OCI-LY7 (cell line): ENCODE measurements around the gene FLT3. TPM values are rescaled to one million over a fixed set of nuclear protein-coding genes. Genes with fewer than 3 reads are reported as not detected.
A peak's percentile ranks its signal among the peaks of the same experiment; 100 is the strongest.

Experiments
- BruUV-seq: library from RNA; stranded (reverse); fragments of 400-500 nt; replicated peaks from 2 replicates; lab custom pipeline; 2021; lab: Mats Ljungman, UMichigan
- CTCF ChIA-PET: fragments of 300-600 bp; sonication (Branson Sonifier 250); formaldehyde crosslinking; loops from one replicate; lab custom pipeline; 2022; ENCODE audit warnings: antibody characterized with exemption; ENCODE audit not compliant: unreplicated experiment; lab: Charles Lee
- POLR2A ChIA-PET: fragments of 300-600 bp; sonication (Branson Sonifier 250); formaldehyde crosslinking; loops from one replicate; lab custom pipeline; 2022; ENCODE audit warnings: antibody characterized with exemption; lab: Charles Lee
- DNase-seq: peaks from one replicate; pipeline ENCODE4 v3.0.0-alpha.2; 2015; ENCODE audit warnings: low spot score
- H2AFZ ChIP-seq: fragments of 200-600 bp; sonication (generic), shearing (Covaris generic); 2 replicates; pipeline ENCODE4 v1.6.1; 2014; ENCODE audit warnings: mild to moderate bottlenecking, antibody characterized with exemption, low read length, moderate library complexity
- H3K27ac ChIP-seq: fragments of 200-600 bp; sonication (generic); 2 replicates; pipeline ENCODE4 v1.5.1; 2014; ENCODE audit warnings: mixed run types, low read depth, mild to moderate bottlenecking, moderate library complexity, low read length, inconsistent platforms; ENCODE audit not compliant: poor library complexity, severe bottlenecking
- H3K36me3 ChIP-seq: fragments of 200-600 bp; sonication (generic); 2 replicates; pipeline ENCODE4 v1.6.1; 2014; ENCODE audit warnings: mild to moderate bottlenecking, antibody characterized with exemption, low read length, moderate library complexity, mixed read lengths; ENCODE audit not compliant: insufficient read depth
- H3K4me1 ChIP-seq: fragments of 200-600 bp; sonication (generic); 2 replicates; pipeline ENCODE4 v1.5.1; 2014; ENCODE audit warnings: mild to moderate bottlenecking, low read length; ENCODE audit not compliant: insufficient read depth, poor library complexity, severe bottlenecking
- H3K4me2 ChIP-seq: fragments of 200-600 bp; sonication (generic); 2 replicates; pipeline ENCODE4 v1.6.1; 2014; ENCODE audit warnings: mild to moderate bottlenecking, low read length
- H3K4me3 ChIP-seq: fragments of 200-600 bp; sonication (generic); 2 replicates; pipeline ENCODE4 v1.5.1; 2014; ENCODE audit warnings: mild to moderate bottlenecking, low read depth, low read length; ENCODE audit not compliant: poor library complexity, severe bottlenecking
- H3K79me2 ChIP-seq: fragments of 200-600 bp; sonication (generic); 2 replicates; pipeline ENCODE4 v1.6.1; 2016; ENCODE audit warnings: low read depth, mild to moderate bottlenecking, low read length, moderate library complexity, mixed read lengths; ENCODE audit not compliant: insufficient read depth
- H3K9me2 ChIP-seq: fragments of 200-600 bp; sonication (generic); 2 replicates; pipeline ENCODE4 v1.6.1; 2016; ENCODE audit warnings: mild to moderate bottlenecking, low read length, mixed read lengths; ENCODE audit not compliant: insufficient read depth
- H3K9me3 ChIP-seq: fragments of 200-600 bp; sonication (generic); 2 replicates; pipeline ENCODE4 v1.6.1; 2014; ENCODE audit warnings: mild to moderate bottlenecking, mixed run types, low read length, mixed read lengths
- H4K20me1 ChIP-seq: fragments of 200-600 bp; sonication (generic); 2 replicates; pipeline ENCODE4 v1.6.1; 2014; ENCODE audit warnings: mild to moderate bottlenecking, antibody characterized with exemption, low read length, moderate library complexity, mixed read lengths; ENCODE audit not compliant: insufficient read depth
- EZH2phosphoT487 ChIP-seq: fragments of 200-600 bp; sonication (generic); IDR thresholded peaks from 2 replicates; pipeline ENCODE4 v1.6.1; 2018; ENCODE audit warnings: low read depth, borderline replicate concordance, mild to moderate bottlenecking, mixed run types, antibody characterized with exemption, low read length, moderate library complexity, mixed read lengths
- intact Hi-C: fragments of 100-400 bp; cut with micrococcal nuclease; formaldehyde crosslinking; loops from one replicate; pipeline ENCODE4 v1.10.0; 2022; ENCODE audit not compliant: unreplicated experiment
- total RNA-seq, 2 experiments: library from RNA; depleted of rRNA in 1 of 2; stranded (reverse); fragments of >200 nt in 1 of 2; shearing (Covaris generic) in 1 of 2; gene quantifications; 2 replicates each; pipeline ENCODE4 v1.2.3, GENCODE V29; 2014 to 2022
- TF ChIP-seq, protein P1 (sequence below): fragments of 200-600 bp; sonication (generic); conservative IDR thresholded peaks from 2 replicates; pipeline ENCODE4 v1.5.1; 2014; ENCODE audit warnings: mild to moderate bottlenecking, antibody characterized with exemption, low read length, moderate library complexity, mixed read lengths

The FLT3 gene
- total RNA-seq, 2 experiments from 2014 or later = not detected

- DNase-seq = no peak
- Histone ChIP-seq H4K20me1 (no peaks in the 10 kb centered on the region), H3K4me3 (no peak overlapping the region), H3K9me2 (no peaks in the 10 kb centered on the region), H3K9me3 (peaks cover 6% of the 10 kb centered on the region; the same call in 1 of the 2 replicates), H3K4me1 (peaks cover 38% of the 10 kb centered on the region), H3K4me2 (no peak overlapping the region), H3K79me2 (no peaks in the 10 kb centered on the region), H3K27ac (no peak overlapping the region), H2AFZ (no peak overlapping the region), H3K36me3 (no peaks in the 10 kb centered on the region; the same call in 1 of the 2 replicates)
- POLR2A ChIA-PET = interaction anchor here (0.7 to 1.6 kb wide), 3 partner anchors 7 to 655 kb away, joined by 3 to 5 read pairs (median 3); no protein-coding TSS in a partner anchor
- CTCF ChIA-PET = no interaction called here
- no TSS peak for BruUV-seq
- intact Hi-C loops = loop anchor here (2.0 kb wide), 1 partner anchor 93 kb away; the partner anchor contains the start of gene PAN3
- TF ChIP-seq, protein P1, sequence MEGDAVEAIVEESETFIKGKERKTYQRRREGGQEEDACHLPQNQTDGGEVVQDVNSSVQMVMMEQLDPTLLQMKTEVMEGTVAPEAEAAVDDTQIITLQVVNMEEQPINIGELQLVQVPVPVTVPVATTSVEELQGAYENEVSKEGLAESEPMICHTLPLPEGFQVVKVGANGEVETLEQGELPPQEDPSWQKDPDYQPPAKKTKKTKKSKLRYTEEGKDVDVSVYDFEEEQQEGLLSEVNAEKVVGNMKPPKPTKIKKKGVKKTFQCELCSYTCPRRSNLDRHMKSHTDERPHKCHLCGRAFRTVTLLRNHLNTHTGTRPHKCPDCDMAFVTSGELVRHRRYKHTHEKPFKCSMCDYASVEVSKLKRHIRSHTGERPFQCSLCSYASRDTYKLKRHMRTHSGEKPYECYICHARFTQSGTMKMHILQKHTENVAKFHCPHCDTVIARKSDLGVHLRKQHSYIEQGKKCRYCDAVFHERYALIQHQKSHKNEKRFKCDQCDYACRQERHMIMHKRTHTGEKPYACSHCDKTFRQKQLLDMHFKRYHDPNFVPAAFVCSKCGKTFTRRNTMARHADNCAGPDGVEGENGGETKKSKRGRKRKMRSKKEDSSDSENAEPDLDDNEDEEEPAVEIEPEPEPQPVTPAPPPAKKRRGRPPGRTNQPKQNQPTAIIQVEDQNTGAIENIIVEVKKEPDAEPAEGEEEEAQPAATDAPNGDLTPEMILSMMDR = no peak
- no peak for TF ChIP-seq EZH2phosphoT487
Observed at GRCh38 chr13:28045861-28046260, 54.5 kb downstream of the FLT3 start.

DNA sequence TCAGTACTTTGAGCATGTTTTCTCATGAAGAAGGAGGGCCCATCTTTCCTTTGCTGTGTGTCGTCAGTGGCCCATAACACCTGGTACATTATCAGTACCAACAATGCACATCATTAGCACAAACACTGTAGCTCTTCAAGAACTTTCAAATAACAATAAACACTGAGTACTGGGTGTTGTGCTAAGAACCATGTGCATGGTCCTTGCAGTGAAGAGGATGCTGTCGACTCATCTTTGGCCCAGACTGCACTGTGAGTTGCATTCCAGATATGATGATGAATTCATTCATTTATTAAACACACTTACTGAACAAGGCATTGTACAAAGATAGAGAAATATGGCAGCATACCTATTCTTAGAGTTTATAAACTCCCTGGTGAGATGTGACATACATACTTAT is 55.8 kb downstream of the FLT3 start:
- Histone ChIP-seq H4K20me1 (no peaks in the 10 kb centered on the region), H3K9me3 (peaks cover 6% of the 10 kb centered on the region; the same call in 1 of the 2 replicates), H2AFZ (no peak overlapping the region), H3K4me3 (no peak overlapping the region), H3K36me3 (no peaks in the 10 kb centered on the region; the same call in 1 of the 2 replicates), H3K27ac (no peak overlapping the region), H3K4me2 (no peak overlapping the region), H3K9me2 (no peaks in the 10 kb centered on the region), H3K4me1 (peaks cover 28% of the 10 kb centered on the region), H3K79me2 (no peaks in the 10 kb centered on the region)
- POLR2A ChIA-PET = interaction anchor here (0.6 to 1.6 kb wide), 3 partner anchors 8 to 1327 kb away, joined by 3 to 5 read pairs (median 5); no protein-coding TSS in a partner anchor
- no peak for DNase-seq
- BruUV-seq = no TSS peak
- intact Hi-C loops = no loop called here
- CTCF ChIA-PET = no interaction called here
- TF ChIP-seq, protein P1 = no peak
- TF ChIP-seq EZH2phosphoT487 = no peak

DNA sequence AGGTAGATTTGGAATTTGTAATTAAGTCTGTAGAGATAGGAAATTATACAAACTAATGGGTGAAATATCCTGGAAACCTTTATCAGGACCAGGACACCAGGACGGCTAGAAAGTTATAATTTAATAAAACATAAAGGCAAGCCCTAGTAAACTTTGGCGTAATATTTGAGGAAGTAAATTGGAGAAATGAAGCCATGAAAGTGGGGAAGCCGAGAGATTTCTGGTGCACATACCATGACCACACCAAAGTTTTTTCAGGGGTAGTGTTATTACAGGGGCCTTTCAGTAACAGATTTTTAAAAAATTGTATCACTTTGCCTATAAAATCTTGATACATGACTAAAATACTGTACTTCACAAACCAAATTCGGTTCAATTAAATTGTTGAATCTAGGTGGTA is 57.2 kb downstream of the FLT3 start:
- BruUV-seq = no TSS peak
- Histone ChIP-seq H3K9me2 (no peaks in the 10 kb centered on the region), H3K9me3 (peaks cover 6% of the 10 kb centered on the region; the same call in 1 of the 2 replicates), H3K79me2 (no peaks in the 10 kb centered on the region), H4K20me1 (no peaks in the 10 kb centered on the region), H3K27ac (no peak overlapping the region), H3K4me3 (no peak overlapping the region), H3K36me3 (no peaks in the 10 kb centered on the region; the same call in 1 of the 2 replicates), H3K4me1 (peaks cover 15% of the 10 kb centered on the region), H2AFZ (peak overlapping the region; percentile 68; the same call in 1 of the 2 replicates), H3K4me2 (no peak overlapping the region)
- intact Hi-C loops = no loop called here
- POLR2A ChIA-PET = interaction anchor here (0.6 kb wide), 1 partner anchor 11 kb away, joined by 4 read pairs; no protein-coding TSS in a partner anchor
- no peak for DNase-seq
- CTCF ChIA-PET = no interaction called here
- TF ChIP-seq, protein P1 = no peak
- TF ChIP-seq EZH2phosphoT487 = no peak
